Tibial nerve (tissue), 3 donors: Measurements from ENCODE around the gene CLIP3.

Experiments used
- POLR2A ChIP-seq, 2 donors: fragments of 450-650 bp; IDR thresholded peaks; one replicate each; pipeline ENCODE4 v1.6.1; 2017; ENCODE audit warnings: antibody characterized with exemption in 2 of 2, mild to moderate bottlenecking in 2 of 2, moderate library complexity in 2 of 2
- TF ChIP-seq, protein P1 (sequence below), 5 experiments: fragments of 200-600 bp in 3 of 5; fragments of 450-650 bp in 2 of 5; sonication (generic) in 3 of 5; IDR thresholded peaks; one replicate each; pipeline ENCODE4 v1.5.1; 2016 to 2019; ENCODE audit warnings: antibody characterized with exemption in 5 of 5, mild to moderate bottlenecking in 3 of 5, moderate library complexity in 2 of 5

DNA sequence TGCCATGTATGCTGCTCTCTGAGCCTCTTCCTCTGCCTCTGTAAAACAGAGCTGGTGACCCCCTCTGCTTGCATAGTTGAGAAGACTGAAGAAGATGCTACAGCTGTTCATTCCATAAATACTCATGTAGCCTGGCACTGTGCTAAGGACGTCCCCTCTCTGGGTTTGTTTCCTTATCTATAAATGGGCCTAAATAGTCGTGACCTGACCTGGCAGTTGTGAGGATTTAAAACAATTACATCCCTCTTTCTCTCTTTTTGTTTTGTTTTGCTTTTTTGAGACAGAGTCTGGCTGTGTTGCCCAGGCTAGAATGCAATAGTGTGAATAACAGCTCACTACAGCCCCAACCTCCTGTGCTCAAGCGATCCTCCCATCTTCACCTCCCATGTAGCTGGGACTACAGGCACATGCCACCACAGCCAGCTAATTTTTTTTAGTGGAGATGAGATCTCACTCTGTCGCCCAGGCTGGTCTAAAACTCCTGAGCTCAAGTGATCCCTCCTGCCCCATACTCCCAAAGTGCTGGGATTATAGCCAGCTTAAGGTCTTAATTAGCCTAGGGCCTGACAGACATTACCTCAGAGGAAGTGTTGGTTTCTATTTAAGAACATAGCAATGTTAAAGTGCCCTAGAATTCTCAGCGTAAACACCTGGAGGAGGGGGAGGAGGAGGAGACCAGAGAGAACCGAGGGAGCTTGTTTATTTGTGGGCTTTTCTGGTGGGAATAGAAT is 26.7 kb upstream of the CLIP3 start:
- TF ChIP-seq, protein P1, sequence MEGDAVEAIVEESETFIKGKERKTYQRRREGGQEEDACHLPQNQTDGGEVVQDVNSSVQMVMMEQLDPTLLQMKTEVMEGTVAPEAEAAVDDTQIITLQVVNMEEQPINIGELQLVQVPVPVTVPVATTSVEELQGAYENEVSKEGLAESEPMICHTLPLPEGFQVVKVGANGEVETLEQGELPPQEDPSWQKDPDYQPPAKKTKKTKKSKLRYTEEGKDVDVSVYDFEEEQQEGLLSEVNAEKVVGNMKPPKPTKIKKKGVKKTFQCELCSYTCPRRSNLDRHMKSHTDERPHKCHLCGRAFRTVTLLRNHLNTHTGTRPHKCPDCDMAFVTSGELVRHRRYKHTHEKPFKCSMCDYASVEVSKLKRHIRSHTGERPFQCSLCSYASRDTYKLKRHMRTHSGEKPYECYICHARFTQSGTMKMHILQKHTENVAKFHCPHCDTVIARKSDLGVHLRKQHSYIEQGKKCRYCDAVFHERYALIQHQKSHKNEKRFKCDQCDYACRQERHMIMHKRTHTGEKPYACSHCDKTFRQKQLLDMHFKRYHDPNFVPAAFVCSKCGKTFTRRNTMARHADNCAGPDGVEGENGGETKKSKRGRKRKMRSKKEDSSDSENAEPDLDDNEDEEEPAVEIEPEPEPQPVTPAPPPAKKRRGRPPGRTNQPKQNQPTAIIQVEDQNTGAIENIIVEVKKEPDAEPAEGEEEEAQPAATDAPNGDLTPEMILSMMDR (IDR thresholded peaks at IDR 0.05): no peak
- TF ChIP-seq POLR2A (IDR thresholded peaks at IDR 0.05): no peak
